CD4-positive, alpha-beta T cell treated with Interleukin-21 for 1 hour (primary cell): ENCODE measurements around the gene ABHD2.
"Not testable (repeated sequence)": the region's sequence is repeated elsewhere in the genome, so short reads cannot be mapped to it uniquely, and the experiment has no call there.

Experiments
- DNase-seq: peaks from one replicate; pipeline ENCODE4 v3.0.0-alpha.2; 2020

ABHD2 gene

DNA sequence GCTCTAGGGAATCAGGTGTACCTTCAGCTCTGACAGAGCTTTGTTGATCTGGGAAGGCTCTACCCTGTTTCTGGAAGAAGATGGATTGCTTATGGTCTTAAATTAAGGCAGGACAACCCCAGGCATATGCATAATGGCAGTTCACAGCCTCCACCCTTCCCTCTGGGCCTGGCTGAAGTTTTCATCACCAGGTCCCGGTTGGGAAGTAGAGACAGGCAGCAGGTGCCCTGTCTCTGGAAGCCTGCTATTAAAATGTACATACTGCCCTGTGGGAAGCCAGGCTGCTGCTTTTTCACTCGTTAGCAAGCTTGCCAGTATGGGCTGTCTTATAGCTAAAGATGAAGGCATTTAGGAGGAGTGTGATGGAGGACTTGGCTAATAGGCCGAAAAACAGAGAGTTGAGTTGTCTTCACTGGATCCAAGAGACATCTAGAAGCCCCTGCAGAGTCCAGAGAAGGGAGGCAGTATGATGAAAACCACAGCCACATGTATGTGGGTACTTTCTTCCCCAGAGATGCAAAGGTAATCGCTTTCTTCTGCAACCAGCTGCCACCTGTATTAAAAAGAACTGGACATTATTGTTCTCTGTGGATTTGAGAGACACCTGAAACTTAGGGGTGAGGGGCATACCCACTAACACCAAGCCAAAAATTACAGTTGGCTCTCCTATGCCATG lies 34.4 kb downstream of the ABHD2 start:
- DNase-seq = no peak

DNA sequence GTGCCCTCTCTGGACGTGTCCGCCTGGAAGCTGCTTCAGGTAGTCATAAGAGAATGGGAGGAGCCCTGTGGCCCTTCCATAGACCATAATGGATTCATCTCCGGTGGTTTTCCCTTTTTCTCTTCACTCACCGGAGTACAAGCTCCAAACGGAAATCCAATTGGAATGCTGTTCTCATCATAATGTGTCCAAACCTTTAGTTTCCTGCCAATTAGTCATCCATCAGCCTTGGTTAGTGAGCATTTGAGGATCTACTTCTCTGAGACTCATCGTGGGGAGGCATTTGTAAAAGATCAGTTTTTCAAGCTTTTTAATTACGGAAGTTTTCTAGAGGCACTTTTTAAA lies 34.9 kb downstream of the ABHD2 start:
- no peak for DNase-seq

DNA sequence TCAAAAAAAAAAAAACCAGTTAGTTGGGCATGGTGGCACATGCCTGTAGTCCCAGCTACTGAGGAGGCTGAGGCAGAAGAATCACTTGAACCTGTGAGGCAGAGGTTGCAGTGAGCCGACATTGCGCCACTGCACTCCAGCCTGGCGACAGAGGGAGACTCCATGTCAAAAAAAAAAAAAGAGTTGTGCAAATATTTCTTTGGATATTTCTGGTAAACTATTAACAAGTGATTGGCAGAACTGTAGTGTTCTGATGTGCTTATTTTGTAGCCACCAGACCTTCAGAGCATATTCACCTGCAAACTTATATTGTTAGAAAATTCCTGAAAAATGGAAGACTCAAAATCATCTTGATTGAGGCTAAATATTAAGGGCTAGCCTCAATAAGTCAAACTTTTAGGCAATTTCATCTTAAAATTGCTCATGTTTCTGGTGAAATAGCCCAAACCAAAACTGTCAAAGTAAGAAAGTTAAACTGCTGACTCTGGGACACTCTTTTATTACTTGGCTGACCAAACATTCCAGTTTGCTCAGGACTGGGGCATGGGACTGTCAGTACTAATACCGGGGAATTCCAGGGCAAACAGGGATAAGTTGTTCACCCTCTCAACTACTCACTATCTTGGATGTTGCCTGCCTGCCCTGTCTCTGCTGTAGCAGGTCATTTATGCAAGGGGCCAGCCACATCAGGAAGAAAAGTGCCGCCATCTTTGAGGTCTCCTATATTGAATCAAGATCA lies 37.0 kb downstream of the ABHD2 start:
- DNase-seq = no peak

DNA sequence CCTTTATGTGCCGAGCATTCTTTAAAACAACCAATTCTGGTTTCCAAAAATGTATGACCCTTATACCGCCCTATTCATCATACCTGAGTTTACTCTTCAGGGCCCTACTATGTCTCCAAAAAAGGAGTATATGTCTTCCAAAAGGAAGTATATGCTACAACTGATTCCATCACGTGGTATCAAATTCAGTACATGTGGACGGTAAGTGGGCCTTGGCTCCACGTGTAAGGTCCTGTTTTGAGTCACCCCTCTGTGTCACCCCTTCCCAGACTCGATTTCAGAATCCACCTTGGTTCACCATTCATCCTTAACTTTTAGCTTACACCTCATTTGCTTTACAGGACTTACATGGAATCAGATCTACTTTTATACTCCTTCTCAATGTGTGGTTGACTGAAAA lies 37.8 kb downstream of the ABHD2 start:
- no peak for DNase-seq

DNA sequence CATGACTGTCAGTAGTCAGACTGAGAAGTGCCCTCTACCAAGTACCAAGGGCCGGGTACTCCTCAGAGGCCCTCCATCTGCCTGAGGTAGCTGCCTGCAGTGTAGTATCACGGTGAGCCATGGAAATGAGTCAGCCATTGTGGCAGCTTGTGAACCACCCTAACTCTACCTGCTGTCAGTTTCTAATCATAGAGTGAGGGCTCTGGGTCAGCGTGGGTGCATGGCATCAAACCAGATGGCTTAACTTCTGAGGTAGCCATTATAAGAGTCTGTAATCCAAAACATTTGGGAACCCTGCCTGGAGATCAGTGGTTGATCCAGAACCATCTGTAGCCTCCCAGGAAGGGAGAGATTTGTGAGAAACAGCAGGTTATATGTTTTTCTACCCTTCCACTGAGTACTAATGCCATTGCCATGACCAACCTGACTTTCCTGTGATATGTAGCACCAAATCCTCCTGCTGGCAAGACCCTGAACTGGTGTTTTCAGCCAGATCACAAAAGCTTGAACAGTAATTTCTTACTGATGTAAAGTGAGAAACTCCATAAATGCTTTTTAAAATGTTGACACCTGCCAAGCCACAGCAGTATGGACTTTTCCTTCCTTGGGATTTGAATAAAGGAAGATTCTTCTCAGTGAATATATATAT lies 38.9 kb downstream of the ABHD2 start:
- DNase-seq = no peak

DNA sequence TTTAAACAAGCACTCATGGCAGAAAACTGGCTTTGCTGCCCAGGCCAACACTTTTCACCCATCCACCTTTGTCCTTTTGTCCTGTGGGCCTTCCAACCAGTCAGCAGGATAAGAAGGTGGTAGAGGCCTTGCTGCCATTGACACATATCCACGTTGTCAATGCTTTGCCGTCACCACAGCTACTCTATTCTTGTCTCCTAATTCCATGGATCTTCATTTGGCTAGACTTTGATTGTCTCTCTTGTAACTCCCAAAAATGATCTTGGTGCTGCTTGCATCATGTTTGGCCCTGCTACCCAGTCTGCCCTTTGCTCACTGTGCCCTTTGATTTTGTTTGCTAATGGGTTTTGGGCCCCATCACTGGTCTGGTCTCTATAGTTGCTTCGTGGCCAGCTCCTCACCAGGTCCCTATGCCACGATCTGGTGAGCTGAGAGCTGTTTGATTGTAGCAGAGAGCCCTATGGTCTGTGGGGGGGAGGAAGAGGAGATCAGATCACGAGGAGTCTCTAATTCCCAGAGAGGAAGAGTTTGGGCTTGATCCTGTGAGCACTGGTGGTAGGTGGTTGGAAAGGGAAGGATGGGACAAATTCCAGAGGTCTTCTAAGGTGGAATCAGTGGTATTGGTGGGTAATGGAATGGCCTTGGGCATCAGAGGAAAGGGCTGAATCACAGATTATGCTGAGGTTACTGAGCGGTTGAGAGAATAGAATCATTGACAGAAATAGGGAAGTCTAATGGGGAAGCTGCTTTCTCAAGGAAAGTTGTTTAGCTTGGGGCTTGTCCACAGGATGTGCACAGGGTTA lies 40.3 kb downstream of the ABHD2 start:
- DNase-seq = no peak

DNA sequence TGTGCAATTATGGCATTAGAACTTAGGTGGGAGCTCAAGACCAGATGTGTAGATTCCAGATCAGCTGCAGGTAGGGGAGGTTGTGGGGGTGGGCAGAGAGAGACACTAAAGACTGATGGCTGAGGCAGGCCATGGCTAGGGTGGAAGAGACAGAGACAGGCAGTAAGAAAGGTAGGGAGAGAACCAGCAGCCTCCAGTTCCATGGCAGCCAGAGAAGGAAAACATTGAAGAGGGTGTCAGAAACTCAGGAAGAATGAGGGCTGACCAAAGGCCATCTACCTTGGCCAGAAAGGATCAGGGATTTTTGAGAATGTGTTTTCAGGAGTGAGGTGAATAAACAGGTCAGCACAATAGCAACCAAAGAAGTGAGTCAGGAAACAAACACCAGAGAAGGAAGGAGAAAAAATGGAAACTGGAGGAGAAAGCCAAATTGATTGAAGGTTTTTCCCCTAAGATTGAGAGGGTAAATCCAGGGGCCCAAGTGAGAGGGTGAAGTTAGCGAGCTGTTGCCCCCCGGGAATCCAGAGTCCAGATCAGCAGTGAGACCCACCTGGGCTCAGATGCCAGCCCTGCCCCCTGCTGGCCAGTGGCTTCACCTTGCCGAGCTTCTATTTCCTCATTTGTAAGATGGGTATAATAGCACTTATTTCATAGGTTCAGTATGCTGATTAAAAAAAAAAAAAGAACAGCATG lies 41.0 kb downstream of the ABHD2 start:
- peak; percentile 55 for DNase-seq

DNA sequence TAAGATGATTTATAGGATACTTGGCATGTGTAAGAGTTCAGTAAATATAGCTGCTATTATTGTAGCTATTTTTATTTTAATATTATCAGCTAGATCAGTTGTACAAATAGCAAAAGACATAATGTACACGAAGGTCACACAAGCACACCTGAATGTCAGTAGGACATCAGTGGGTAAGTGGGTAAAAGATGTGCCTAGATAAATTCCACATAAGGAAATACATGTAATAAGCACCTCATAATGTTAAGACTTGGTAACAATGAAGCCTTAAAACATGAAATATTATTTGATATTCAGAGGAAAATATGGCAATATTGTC lies 41.5 kb downstream of the ABHD2 start:
- no peak for DNase-seq

DNA sequence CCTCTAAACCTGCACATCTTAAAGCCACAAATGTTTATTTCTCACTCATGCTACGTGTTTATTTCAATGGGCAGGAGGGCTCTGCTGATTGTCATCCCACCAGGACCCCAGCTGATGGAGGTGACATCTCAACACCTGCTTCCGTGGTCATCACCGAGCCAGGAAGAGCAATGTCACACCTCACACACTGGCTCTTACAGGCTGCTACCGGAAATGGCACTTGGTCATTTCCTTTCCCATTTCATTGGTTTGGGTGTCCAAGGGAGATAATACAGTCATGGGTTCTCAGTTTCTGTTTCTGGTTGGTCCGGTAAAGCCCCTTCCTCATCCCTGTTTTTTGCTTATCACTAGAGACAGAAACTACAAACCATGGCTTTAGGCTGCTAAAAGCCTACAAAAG lies 41.9 kb downstream of the ABHD2 start:
- peak; percentile 51 for DNase-seq

DNA sequence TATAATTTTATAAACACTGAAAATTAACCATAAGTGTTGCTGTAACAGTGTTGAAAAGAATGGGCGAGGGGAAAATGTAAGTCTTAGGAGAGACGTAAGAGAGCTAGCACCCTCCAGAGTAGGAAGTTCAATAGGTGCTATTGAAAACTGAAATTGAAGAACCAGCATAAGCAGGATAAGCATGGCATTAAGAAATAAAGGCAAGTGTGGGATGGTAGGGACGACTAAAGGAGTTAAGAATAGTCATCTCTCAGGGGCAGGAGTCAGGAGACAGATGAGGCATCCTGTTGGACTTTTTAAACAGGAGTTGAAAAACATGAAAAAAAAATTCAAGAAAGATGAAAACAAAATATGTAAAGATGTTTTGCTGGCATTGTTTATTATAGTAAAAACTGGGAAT lies 43.5 kb downstream of the ABHD2 start:
- no peak for DNase-seq

DNA sequence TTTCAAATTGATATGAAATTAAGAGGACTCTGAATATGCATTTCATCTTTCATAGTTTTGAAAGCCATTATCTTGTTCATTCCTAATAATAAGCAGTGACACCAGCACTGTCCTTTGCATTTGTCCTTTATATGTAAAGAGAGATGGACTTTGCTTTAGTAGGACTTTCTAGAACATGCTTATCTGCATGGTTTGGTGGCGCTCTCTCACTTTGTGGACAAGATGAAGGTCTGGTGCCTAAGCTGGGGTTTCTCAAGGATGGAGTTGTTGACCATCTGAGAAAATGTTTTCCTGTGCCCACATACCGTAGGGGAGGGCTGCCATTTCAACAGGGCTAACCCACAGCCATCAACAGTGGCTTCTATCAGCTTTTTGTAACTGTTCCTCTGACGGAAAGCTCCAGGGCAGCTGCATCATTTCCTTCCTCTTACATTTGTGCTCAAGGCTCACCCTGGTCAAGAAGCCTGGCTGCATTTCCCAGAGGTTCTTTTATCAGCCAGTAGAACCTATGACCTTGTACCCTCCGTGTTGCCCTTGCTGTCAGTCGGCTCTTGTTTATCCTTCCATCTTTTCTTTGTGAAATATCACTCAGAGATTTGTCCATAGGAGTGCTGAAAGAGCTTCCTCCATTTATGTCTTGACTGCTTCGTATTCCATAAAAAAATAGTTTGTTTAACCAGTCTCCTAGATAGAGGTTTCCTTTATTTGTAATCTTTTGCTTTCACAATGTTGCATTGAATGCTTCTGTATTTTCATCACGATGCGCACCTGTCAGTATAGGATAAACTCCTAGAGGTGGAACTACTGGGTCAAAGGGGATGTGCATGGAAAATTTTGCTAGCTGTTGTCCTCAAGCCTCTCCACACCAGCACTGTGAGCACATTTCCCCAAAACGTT lies 44.6 kb downstream of the ABHD2 start:
- DNase-seq = peak; percentile 18

DNA sequence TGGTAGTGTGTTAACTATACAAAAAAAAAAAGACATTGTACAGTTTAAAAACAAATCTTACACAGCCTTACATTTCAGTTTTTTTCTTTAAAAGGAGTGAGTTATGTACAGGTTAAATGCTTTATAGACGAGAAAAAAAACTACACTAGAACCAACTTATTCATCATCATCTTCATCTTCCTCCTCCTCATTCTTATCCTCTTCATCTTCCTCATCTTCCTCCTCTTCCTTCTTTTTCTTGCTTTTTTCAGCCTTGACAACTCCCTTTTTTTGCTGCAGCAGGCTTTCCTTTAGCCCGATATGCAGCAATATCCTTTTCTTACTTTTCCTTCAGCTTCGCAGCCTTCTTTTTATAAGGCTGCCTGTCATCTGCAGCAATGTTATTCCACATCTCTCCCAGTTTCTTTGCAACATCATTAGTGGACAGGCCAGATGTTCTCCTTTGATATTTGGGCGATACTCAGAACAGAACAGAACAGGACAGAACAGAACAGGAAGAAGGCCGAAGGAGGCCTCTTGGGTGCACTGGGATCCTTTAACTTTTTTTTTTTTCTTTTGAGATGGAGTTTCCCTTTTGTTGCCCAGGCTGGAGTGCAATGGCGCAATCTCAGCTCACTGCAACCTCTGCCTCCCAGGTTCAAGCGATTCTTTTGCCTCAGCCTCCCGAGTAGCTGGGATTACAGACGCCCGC lies 47.3 kb downstream of the ABHD2 start:
- not testable (repeated sequence) for DNase-seq

DNA sequence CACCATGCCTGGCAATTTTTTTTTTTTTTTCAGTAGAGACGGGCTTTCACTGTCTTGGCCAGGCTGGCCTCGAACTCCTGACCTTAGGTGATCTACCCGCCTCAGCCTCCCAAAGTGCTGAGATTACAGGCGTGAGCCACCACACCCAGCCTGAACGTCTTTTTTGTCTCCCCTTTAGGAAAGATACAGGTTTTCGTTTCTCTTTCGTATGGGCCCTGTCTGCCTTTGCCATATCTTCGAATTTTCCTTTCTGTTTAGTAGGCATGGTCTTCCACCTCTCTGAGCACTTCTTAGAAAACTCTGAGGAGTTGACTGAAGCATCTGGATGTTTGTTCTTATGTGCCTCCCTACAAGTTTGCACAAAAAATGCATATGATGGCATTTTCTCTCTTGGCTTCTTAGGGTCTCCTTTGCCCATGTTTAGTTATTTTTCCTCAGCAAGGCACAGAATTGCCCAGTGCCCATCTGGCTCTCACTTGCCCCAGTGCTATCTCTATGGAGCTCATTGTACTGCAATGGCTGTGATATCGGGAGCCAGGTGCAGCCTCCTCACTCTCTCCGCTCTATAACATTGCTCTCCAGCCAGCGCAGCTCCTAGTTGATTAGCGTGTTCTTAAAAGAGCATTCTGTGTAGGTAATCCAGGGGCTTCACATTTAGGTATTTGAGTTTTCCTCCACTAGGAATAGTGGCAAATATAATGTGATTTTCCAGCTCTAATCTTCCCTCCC lies 48.0 kb downstream of the ABHD2 start:
- no peak for DNase-seq

DNA sequence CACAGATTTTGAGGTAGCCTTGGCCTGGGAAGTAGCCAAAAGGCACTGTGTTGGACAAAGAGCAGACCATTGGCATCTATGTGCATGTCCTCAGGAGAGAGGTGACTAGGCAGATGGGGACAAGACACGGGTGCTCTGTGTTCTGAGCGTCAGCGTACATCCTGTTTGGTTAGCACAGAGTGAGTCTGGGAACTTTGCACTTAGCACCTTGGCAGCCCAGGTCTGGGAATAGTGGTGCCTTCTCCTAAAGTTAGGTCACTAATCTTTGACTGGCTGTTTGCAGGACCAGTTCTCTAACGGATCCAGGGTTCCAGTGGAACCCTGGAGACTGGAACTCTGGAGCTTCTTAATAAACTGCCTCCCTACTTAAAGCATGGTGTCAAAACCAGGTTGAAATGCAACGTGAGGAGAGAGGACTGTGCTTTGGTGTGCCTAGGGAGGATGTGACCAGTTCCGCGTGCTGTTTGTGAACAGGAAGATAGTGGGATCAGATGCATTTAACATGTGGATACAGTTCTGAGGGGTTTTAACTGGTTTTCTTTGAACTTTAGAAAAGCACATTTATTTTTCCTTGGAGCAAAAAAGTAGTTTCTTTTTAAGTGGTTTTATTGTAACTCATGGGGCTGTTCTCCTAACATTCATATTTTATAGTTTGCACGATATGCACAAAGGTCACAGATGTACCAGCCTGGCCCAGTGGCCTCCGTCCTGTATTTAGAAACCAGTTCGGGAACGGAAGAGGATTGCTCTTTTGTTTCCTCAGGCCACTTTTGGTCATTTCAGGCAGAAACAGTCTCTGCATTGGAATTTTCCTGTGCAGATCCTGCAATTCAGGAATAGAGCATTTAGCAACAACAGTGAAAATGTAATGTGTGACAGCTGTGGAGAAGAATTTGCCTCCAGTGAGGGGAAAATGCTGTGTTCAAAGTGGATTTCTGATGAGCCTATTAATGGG lies 48.8 kb downstream of the ABHD2 start:
- peak; percentile 17 for DNase-seq

DNA sequence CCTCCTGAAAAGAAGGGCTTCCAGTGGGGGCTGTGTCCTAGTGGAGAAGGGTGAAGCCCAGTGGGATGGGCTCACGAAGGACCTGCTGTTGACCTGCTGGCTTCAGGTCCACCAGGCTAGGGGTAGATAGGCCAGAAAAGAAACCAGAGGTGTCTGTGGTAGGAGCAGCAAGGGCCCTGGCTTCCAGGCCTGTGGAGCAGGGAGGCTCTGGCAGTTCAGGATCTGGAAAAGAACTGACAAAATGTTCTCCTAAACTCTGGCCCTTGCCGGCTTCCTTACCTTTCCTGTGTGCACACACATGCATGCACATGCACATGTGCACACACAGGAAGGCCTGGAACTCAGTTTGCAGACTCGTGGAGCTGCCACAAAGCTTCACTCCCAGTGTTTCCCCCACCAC lies 49.7 kb downstream of the ABHD2 start:
- DNase-seq = no peak

DNA sequence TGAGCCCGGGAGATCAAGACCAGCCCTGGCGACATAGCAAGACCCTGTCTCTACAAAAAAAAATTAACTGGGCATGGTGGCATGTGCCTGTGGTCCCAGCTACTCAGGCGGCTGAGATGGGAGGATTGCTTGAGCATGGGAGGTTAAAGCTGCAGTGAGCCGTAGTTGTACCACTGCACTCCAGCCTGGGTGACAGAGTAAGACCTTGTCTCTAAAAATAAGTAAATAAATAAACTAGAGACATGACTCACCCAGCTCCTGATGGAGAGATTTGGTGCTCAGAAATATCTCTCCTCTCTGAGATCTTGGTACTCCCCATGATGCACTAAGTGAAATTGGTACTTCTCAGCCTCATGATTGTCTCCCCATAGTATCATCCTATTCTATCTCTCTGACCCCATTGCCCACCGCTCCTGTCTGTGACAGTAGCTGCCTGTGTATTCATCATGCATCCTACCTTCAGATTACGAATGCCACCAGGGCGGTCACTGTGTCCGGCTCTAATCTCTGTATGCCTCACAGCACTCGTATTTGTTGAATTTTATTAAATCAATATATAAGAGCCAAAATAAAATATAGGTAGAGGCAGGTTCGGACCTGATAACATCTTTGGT lies 50.9 kb downstream of the ABHD2 start:
- DNase-seq = no peak

DNA sequence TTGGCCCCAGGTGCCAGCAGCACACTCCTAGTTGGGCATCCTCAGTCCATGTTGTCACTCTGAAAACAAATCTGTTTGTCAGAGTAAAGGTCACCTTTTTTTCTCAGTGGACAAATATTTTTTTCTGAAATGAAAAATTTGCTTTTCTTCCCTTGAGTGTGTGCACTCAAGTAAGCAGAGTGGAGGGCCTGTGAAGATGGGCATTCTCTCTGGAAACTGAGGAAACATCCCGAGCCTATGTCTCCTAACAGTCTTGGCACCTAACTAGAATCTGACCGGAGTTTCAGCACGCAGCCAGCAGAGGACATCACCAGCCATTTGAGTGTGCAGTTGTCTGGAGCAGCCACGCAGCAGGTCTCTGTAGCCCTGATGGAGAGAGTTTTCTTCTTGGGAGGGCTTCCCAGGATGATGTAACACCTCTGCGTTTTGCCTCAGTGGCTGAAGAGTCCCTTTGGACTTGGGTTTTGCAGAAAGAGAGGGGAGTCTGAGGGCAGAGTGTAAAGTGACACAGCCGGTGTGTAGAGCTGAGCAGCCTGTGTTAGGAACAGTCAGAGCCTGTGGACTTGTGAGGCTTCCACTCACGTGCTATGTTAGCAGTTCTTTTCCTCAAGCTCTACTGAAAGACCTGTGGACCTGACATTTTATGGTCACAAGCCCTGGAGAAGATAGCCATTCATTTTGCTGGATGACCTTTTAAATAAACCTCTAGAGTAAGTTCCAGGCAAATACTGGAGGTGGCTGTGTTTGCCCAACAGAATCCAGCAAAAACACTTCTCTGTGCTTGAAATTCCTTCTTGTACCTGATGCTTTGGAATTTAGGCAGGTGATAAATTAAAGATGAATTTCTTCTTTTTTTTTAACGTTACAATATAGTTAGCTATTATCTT lies 51.6 kb downstream of the ABHD2 start:
- no peak for DNase-seq

DNA sequence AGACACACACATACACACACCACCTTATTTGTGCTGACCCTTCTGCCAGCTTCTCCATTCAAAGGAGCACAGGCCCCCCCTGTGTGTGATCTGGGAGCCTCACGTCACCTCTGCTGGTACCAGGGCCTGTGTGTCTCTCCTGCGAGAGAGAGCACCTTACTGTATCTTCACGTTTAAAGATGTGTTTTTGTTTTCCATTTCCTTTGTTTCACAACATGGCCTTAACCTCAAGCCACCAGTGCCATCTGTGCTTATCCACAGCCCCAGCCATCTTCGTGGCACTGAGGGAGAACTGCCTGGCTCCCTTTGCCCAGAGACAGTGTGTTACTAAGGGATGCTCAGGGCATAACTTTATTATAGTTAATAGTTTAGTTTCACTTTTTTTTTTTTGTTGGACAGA lies 52.3 kb downstream of the ABHD2 start:
- no peak for DNase-seq
